Stimulated activated CD8-positive, alpha-beta memory T cell treated with anti-CD3 and anti-CD28 coated beads, Interleukin-4, amount 100 ng/mL, for 1 hour (primary cell): ENCODE data around the gene RGS6.

Experiments
- DNase-seq, 2 donors: peaks; one replicate each; pipeline ENCODE4 v3.0.0-alpha.2; 2020; ENCODE audit warnings: low read depth in 2 of 2, low spot score in 1 of 2

RGS6 gene

DNA sequence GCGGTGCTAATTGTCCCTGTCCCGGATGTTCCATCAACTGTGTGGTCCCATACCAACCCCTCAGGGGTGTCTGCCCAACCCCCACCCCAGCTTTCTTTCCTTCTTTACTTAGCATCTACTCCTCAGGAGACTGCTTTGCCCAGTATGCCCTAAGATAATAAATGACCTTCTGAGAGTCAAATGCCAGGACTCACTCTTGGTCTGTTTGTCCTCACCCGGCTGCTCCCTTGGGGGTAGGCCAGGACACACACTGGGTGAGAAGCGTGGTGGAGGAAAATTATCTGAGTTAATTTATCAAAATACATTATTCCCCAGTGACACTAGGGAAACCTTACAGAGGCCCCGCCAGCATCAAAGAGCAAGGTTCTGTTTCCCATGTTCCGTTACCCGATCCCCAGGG is 457.0 kb downstream of the RGS6 start:
- DNase-seq, result no peak

DNA sequence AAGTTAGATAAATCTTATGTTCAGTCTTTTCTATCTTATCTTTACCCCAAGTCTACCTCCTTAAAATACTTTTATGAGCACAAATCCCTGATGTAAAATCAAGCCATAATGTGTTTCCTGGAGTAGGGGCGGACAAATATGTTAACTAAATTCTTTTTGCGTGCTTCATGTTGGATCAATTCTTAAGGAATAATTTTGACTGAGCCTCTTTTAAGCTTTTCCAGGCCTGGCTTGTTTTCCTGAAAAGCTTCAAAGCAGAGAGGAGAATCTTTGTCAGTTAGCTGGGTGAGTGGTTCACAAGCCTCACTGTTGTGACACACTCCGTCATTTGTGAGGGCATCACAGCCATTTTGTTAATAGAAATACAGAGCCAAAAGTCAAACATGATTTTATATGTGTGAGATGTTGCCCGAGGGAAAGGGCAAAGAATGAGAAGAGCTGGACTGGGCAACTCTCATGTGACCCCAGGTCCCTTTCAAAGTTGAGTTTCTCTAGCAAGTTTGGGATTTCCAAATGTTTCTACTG is 468.9 kb downstream of the RGS6 start:
- DNase-seq, result no peak

- no peak for DNase-seq
These were observed 469.6 kb downstream of the RGS6 start for GRCh38 chr14:72401632-72402376.

DNA sequence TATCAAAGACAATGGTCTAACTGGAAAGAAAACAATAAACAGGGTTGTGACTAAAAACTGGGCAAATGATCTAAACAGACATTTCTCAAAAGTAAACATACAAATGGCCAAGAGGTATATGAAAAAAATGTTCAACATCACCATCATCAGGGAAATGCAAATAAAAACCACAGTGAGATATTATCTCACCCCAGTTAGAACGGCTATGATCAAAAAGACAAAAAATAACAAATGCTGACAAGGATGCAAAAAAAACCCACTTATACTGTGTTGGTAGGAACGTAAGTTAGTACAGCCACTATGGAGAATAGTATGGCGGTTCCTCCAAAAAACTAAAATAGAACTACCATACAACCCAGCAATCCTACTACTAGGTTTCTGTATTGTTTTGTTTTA is 470.1 kb downstream of the RGS6 start:
- DNase-seq, result no peak

GRCh38 chr14:72404106-72404774 is 472.0 kb downstream of the RGS6 start:
- no peak for DNase-seq

DNA sequence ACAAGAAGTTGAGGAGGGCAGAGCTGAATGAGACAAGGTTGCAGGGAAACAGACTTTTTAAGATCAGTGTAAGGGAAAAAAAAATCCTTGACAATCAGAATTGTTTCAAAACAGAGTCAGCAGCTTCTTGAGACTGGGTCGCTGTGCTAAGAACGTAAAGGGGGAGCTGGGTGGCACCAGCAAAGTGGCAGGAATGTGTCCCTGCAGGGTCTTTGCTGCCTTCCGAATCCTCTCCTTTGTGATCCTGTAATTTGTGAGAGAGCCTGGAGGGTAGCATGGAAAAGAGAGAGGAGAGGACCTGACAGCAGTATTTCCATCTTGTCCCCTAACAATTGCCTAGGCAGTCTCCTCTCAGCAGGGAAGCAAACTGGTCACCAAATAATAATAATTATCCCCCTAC is 472.8 kb downstream of the RGS6 start:
- DNase-seq, result no peak

DNA sequence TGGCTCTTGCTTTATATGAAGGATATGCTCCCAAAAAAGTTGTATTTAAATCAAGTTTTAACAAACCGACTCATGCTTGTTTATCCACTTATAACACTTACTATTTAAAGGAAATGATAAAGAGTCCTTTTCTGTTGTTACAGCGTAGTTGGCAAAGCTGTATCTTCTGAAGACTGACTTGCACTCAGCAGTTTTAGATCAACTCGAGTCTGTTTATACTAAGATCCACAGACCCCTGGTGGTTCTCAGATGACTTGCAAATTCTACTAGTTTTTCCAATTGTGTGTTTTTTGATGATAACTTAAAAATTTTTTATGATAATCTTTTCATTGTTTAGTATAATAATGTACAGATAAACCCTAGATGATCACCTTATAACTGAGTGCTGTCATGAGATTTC is 475.8 kb downstream of the RGS6 start:
- no peak for DNase-seq

DNA sequence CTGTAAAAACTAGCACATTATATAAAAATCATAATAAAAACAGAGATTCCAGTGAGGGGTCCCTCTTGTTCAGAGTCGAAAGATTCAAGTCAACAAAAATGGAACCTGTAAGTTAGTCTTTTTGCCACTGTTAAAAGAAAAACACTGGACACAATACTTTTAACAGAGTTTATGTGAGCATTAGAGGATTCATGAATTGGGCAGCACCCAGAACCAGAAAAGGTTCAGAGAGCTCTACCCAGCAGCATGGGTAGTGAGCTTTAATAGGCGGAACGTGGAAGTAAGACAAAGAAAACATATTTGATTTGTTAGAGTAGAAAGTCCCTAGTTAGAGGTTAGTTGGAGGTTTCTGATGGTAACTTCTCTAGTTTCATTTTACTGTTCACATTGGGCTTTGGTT is 476.8 kb downstream of the RGS6 start:
- DNase-seq, result no peak

DNA sequence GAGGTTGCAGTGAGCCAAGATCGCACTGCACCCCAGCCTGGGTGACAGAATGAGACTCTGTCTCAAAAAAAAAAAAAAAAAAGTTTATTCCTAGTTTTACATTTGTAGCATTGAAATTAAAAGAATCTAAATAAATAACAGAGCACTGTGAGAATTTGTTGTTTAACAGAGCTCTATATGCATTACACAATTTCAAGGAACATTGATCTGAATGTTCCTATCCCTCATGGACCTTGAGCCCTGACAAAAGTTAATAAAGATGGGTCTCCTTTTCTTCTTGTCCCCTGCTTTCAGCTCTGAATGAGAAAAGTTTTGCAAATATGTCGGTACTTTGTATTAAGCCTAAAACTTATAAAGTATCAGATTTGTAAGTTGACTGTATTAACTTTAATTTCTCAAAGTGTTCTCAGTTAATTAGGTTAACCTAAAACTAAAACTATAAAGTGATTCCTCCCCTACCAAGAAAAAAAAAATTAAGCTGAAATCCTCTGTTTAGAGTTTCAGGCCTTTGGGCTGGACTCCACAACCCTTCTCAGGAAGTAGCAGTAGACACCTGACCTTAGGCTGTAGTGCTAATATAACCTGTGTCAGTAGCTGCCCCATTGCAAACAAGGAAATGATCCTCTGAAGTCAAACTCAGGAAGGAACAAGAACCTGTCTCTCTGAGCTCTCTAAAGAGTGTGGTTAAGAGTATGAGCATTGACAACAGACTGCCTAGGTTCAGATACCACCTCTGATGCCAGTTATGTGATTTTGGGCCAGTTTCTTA is 484.0 kb downstream of the RGS6 start:
- DNase-seq, result no peak

- no peak for DNase-seq
These were observed 484.7 kb downstream of the RGS6 start for GRCh38 chr14:72416892-72417291.

DNA sequence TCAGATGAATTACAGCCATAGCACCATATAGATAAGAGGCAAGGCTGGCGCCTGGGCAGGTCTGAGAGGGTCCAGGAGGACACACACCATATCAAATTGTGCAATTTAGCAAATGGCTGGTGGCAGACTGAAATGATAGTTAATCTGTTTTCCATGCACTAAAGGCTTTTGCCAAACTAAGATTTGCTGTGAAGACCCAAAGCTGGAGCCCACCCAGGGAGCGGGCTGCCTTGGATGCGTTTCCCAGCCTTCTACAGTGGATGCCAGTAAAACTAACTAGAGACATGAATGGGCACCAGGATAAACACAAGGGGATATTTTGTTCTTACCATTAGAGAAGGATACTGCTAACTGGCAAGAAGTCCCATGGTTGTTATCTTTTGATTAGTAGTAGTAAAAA is 486.6 kb downstream of the RGS6 start:
- no peak for DNase-seq

DNA sequence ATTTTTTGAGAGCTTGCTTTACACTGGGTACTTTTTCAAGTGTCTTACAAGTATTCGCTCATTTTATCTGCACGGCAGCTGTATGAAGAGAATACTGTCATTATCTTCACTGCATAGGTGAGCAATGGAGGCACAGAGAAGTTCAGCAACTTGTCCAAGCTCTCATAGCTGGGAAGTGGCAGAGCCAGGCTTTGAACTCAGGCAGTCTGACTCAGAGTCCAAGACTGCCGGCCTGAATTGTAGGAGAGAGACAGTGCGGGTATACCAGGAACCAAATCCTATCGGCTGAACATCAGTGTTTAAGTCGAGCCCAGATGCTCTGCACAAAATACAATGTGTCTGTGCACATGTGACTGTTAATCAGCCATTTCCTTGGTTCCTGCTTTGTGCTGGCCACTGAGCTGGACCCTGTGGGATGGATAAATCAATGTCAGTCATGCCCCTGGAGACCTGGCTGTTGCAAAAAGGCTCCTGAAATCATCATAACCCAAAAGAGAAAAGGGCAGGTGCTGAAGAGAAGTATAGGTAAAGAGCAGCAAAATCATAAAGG is 487.1 kb downstream of the RGS6 start:
- no peak for DNase-seq

GRCh38 chr14:72420749-72421474 is 488.7 kb downstream of the RGS6 start:
- DNase-seq, result peak in 1 of 2 donors; percentile 34

- no peak for DNase-seq
These were observed 491.7 kb downstream of the RGS6 start for GRCh38 chr14:72423957-72424356.

DNA sequence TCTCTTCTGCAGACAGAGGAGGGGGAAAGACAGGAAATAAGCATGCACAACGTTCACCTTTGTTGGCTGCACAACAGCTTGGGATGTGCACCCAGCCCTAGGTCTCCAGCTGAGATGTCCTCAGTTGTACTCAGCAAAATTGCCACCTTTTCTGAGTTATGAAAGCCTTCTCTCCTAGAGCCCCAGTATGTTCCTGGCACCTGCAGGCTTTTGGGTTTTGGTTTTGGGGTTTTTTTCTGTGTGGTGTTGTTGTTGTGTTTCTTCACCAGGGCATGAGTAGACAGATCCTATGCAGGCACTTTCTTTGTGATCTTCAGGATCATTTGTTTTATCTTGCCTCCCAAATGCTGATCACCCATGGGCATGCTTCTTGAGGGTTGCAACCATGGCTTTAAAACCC is 498.2 kb downstream of the RGS6 start:
- no peak for DNase-seq

DNA sequence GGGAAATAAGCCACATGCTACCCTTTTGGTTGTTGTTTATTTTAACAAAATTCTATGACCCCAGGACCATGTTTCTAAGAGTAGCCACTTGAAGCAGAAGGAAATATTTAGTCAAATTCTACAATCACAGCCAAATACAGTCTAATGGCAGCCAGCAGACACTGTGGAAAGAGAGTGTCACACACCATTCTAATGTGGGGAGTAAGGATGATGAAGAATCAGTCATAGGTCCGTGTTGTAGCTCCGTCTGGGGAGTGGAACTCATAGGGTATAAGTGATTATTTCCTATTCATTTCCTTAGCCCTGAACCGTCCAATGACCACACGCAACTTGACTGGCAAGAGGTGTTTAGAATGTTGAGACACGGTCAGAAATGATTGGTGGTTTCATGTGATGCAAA is 500.5 kb downstream of the RGS6 start:
- no peak for DNase-seq

DNA sequence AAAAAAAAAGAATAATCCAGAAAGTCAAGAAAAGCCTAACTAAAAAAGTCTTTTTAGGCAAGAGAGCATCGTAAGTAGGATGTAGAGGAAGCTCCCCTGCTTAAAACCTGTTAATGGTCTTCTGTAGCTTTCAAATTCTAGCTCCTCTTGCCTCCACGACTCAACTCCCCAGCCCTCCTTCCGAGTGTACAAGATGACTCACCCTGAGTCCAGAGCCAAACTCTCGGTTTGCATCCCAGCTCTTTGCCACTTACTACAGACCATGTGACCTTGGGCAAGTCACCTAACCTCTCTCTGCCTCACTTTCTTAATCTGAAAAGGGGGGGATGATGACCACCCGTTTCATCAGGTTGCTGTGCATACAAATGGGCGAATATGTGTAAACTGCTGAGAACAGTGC is 501.3 kb downstream of the RGS6 start:
- no peak for DNase-seq

DNA sequence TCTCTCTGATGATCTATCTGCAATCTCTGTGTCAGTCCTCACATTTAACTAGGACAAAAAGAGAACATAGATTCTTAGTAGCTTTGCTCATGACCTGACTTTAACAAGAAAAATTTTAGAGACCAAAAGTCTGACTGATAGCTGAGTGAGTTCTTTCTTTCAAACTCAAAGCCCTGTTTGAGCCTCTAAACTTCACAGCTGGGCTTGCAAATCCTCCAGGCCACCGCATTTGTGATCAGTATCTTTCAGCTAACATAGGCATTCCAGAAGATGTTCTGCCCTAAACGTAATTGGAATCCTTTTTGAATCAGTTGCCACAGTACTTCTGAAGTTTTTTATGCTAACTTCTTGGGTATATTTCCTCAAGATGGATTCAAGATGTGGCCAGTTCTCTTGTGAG is 502.6 kb downstream of the RGS6 start:
- no peak for DNase-seq

DNA sequence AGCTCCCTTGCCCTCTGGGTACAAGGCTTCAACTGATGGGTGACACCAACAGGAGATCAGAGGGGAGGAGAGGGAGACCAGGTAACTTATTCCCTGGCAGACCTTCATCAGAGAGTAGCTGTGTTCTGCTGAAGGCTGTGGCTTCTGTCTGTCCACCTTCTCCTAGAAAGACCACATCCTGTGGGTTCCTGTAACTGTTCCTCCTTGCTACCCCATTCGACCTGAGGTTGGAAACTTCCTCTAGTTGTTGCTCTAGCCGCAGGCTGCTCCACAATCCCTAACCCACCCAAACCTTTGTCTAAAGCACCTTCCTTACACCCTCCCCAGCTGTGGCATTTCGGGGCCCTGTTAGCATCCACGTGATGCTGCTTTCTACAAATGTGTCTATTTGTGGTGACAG is 507.5 kb downstream of the RGS6 start:
- DNase-seq, result no peak

DNA sequence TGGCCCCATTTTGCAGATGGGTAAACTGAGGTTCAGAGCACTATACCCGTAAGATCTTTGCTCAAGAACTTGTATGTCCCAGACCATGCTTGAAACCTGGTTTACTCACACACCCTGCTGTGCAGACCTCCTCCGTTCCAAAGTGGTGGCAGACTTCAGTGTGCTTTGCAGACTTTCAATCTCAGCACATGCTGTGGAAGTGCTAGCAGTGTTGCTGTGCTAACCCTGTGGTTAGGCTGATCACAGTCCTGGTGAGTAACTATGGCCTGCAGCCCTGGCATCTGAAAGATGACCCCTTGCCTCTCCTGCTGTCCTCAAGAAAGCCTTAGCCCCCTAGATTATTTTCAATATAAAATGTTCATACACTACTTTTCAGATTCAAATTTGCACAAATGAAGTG is 511.0 kb downstream of the RGS6 start:
- DNase-seq, result no peak

DNA sequence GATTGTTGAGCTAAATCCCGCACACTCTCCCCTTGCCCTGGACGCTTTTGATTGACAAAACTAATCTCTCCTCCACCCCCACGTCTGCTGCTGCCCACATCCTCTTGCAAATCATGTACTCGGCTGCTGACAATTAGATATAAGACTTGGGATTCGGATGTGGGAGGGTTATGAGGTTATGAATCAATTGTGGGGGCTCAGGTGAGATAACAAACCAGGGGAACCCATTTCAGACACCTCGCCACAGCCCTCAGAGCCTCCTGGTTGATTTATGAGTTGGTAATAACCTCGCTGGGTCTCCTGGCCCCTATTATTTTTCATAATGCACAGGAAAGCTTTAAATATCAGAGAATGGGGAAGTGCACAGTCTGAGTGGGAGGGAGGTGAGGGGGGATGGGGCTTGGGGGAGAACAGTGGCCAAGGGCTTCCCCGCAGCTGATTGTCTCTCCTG is 511.8 kb downstream of the RGS6 start:
- no peak for DNase-seq
